HCT116 (cell line): ENCODE measurements around the gene FLG. TPM values are rescaled to one million over a fixed set of nuclear protein-coding genes. Genes with fewer than 3 reads are reported as not detected.
"Not testable (repeated sequence)": the region's sequence is repeated elsewhere in the genome, so short reads cannot be mapped to it uniquely, and the experiment has no call there.

Experiments
- ATAC-seq: fragments of 200-7000 bp; cut with Tn5 transposase; 2 replicates; pipeline ENCODE4 v1.9.1; 2020; ENCODE audit warnings: mild to moderate bottlenecking, moderate library complexity
- BruUV-seq: library from RNA; stranded (reverse); fragments of 400-500 nt; replicated peaks from 2 replicates; lab custom pipeline; 2021; lab: Mats Ljungman, UMichigan
- CTCF ChIA-PET: fragments of 300-600 bp; sonication (Branson Sonifier 250); formaldehyde crosslinking; loops from one replicate; lab custom pipeline; 2021; ENCODE audit warnings: antibody characterized with exemption; lab: Charles Lee
- POLR2A ChIA-PET: fragments of 300-600, 350-600 bp; sonication (Branson Sonifier 250); formaldehyde crosslinking; loops from one replicate; lab custom pipeline; 2021; ENCODE audit warnings: antibody characterized with exemption; lab: Charles Lee
- RAD21 ChIA-PET, 2 experiments: fragments of 300-600 bp; sonication (Branson Sonifier 250); formaldehyde crosslinking; loops; one replicate each; lab custom pipeline; 2023; ENCODE audit warnings: low total read pairs in 2 of 2; ENCODE audit not compliant: uncharacterized antibody in 2 of 2, unreplicated experiment in 2 of 2, low non-redundant PET in 1 of 2; lab: Charles Lee
- DNase-seq: peaks from one replicate; pipeline ENCODE4 v3.0.0-alpha.2; 2010; ENCODE audit warnings: low read depth, low spot score
- H2AFZ ChIP-seq: fragments of 200-600 bp; shearing (Covaris generic), sonication (generic); 2 replicates; pipeline ENCODE4 v1.6.1; 2017; ENCODE audit warnings: low read depth, mixed run types, mixed read lengths, antibody characterized with exemption, low read length; ENCODE audit not compliant: poor library complexity, severe bottlenecking
- H3K27ac ChIP-seq: 2 replicates; pipeline ENCODE4 v1.5.1; 2012; ENCODE audit warnings: low read depth, low read length
- H3K27me3 ChIP-seq: fragments of 200-600 bp; sonication (generic); 2 replicates; pipeline ENCODE4 v1.6.1; 2016; ENCODE audit warnings: mixed run types, low read length, mixed read lengths; ENCODE audit not compliant: insufficient read depth
- H3K36me3 ChIP-seq, 2 experiments: fragments of 200-500 bp in 1 of 2; fragments of 200-600 bp in 1 of 2; sonication (Bioruptor generic) in 1 of 2; sonication (generic) in 1 of 2; 2 replicates each; pipeline versions ENCODE4 v1.5.1 to v1.6.1; 2014 to 2016; ENCODE audit warnings: low read length in 2 of 2, inconsistent platforms in 1 of 2, mixed read lengths in 1 of 2, mixed run types in 1 of 2; ENCODE audit not compliant: insufficient read depth in 2 of 2, control insufficient read depth in 1 of 2
- H3K4me1 ChIP-seq, 2 experiments: fragments of 200-600 bp in 1 of 2; sonication (generic) in 1 of 2; 2 replicates each; pipeline versions ENCODE4 v1.5.1 to v1.6.1; 2012 to 2017; ENCODE audit warnings: low read length in 2 of 2, inconsistent platforms in 1 of 2, mild to moderate bottlenecking in 1 of 2, mixed read lengths in 1 of 2, mixed run types in 1 of 2, moderate library complexity in 1 of 2; ENCODE audit not compliant: insufficient read depth in 2 of 2, control insufficient read depth in 1 of 2
- H3K4me2 ChIP-seq: fragments of 200-600 bp; sonication (generic); 2 replicates; pipeline ENCODE4 v1.6.1; 2017; ENCODE audit warnings: mixed run types, low read length, mixed read lengths
- H3K4me3 ChIP-seq, 2 experiments: fragments of 200-600 bp in 1 of 2; sonication (generic) in 1 of 2; replicated peaks in 1 of 2; 2 replicates each; pipeline ENCODE4 v1.5.1; 2011 to 2016; ENCODE audit warnings: low read length in 2 of 2, control low read depth in 1 of 2, low read depth in 1 of 2, mild to moderate bottlenecking in 1 of 2, mixed read lengths in 1 of 2, mixed run types in 1 of 2
- H3K79me2 ChIP-seq: fragments of 200-600 bp; sonication (generic); 2 replicates; pipeline ENCODE4 v1.6.1; 2017; ENCODE audit warnings: mild to moderate bottlenecking, mixed run types, low read length, moderate library complexity, mixed read lengths; ENCODE audit not compliant: insufficient read depth
- H3K9ac ChIP-seq: fragments of 200-600 bp; sonication (generic); 2 replicates; pipeline ENCODE4 v1.6.1; 2016; ENCODE audit warnings: low read length, mixed read lengths
- H3K9me2 ChIP-seq: fragments of 200-600 bp; sonication (generic), shearing (Covaris generic); 2 replicates; pipeline ENCODE4 v1.6.1; 2017; ENCODE audit warnings: mixed run types, mild to moderate bottlenecking, moderate library complexity; ENCODE audit not compliant: insufficient read depth
- H3K9me3 ChIP-seq, 2 experiments: fragments of 200-500 bp in 1 of 2; fragments of 200-600 bp in 1 of 2; sonication (Bioruptor generic) in 1 of 2; sonication (generic) in 1 of 2; 2 replicates each; pipeline ENCODE4 v1.6.1; 2014 to 2017; ENCODE audit warnings: low read length in 2 of 2, mixed read lengths in 2 of 2, inconsistent platforms in 1 of 2, low read depth in 1 of 2, mild to moderate bottlenecking in 1 of 2, mixed run types in 1 of 2, moderate library complexity in 1 of 2; ENCODE audit not compliant: control insufficient read depth in 1 of 2, insufficient read depth in 1 of 2
- H4K20me1 ChIP-seq: fragments of 200-600 bp; sonication (generic), shearing (Covaris generic); 2 replicates; pipeline ENCODE4 v1.6.1; 2017; ENCODE audit warnings: mixed run types, mild to moderate bottlenecking, moderate library complexity; ENCODE audit not compliant: insufficient read depth
- intact Hi-C: fragments of 100-400 bp; cut with micrococcal nuclease; formaldehyde crosslinking; loops from 2 replicates; pipeline ENCODE4 v1.10.0; 2022
- total RNA-seq: library from RNA; stranded (reverse); gene quantifications from one replicate; pipeline ENCODE4 v1.2.1, GENCODE V29; 2021; ENCODE audit not compliant: unreplicated experiment

The FLG gene
- total RNA-seq, 1 experiment from 2014 or later, result 0.02 TPM

- H3K79me2 ChIP-seq, H4K20me1 ChIP-seq, H3K4me2 ChIP-seq, CTCF ChIA-PET, H3K27ac ChIP-seq, intact Hi-C loops, RAD21 ChIA-PET, H3K36me3 ChIP-seq, H3K9me3 ChIP-seq, DNase-seq, H3K9me2 ChIP-seq, H3K9ac ChIP-seq, ATAC-seq, H2AFZ ChIP-seq, H3K4me1 ChIP-seq, POLR2A ChIA-PET, H3K4me3 ChIP-seq, BruUV-seq, H3K27me3 ChIP-seq: not testable (repeated sequence)
Observed at GRCh38 chr1:152308758-152309157, 16.3 kb downstream of the FLG start.

- ATAC-seq, H3K79me2 ChIP-seq, RAD21 ChIA-PET, DNase-seq, BruUV-seq, H3K27ac ChIP-seq, H3K36me3 ChIP-seq, POLR2A ChIA-PET, H3K4me1 ChIP-seq, H4K20me1 ChIP-seq, intact Hi-C loops, CTCF ChIA-PET, H3K9me2 ChIP-seq, H3K9ac ChIP-seq, H3K9me3 ChIP-seq, H3K4me2 ChIP-seq, H3K4me3 ChIP-seq, H3K27me3 ChIP-seq, H2AFZ ChIP-seq: not testable (repeated sequence)
Observed at GRCh38 chr1:152307970-152308369, 17.1 kb downstream of the FLG start.

GRCh38 chr1:152306123-152306522, 18.9 kb downstream of the FLG start:
- H3K9ac ChIP-seq, intact Hi-C loops, ATAC-seq, H3K27ac ChIP-seq, H4K20me1 ChIP-seq, RAD21 ChIA-PET, BruUV-seq, CTCF ChIA-PET, H3K9me2 ChIP-seq, DNase-seq, H3K36me3 ChIP-seq, H3K79me2 ChIP-seq, POLR2A ChIA-PET, H3K4me3 ChIP-seq, H3K27me3 ChIP-seq, H3K4me1 ChIP-seq, H2AFZ ChIP-seq, H3K9me3 ChIP-seq, H3K4me2 ChIP-seq: not testable (repeated sequence)

GRCh38 chr1:152304773-152305172, 20.3 kb downstream of the FLG start:
- H3K4me2 ChIP-seq, BruUV-seq, H3K79me2 ChIP-seq, H4K20me1 ChIP-seq, H3K4me3 ChIP-seq, H3K9ac ChIP-seq, POLR2A ChIA-PET, ATAC-seq, intact Hi-C loops, H2AFZ ChIP-seq, H3K9me3 ChIP-seq, H3K27ac ChIP-seq, RAD21 ChIA-PET, H3K9me2 ChIP-seq, H3K36me3 ChIP-seq, H3K4me1 ChIP-seq, CTCF ChIA-PET, DNase-seq: not testable (repeated sequence)
- peaks cover 13% of the 10 kb centered on the region for H3K27me3 ChIP-seq
